Neuronal stem cell (in vitro differentiated cells): ENCODE data around the gene ITPRID1.

ENCODE experiments used
- DNase-seq: peaks from one replicate; pipeline ENCODE4 v3.0.0-alpha.2; 2013; ENCODE audit warnings: low spot score
- H2AFZ ChIP-seq: one replicate; pipeline ENCODE4 v1.6.1; 2013; ENCODE audit warnings: mild to moderate bottlenecking, low read length, inconsistent platforms
- H2AK5ac ChIP-seq: 2 replicates; pipeline ENCODE4 v1.6.1; 2013; ENCODE audit warnings: low read depth, mild to moderate bottlenecking, inconsistent platforms, low read length, moderate library complexity, mixed read lengths
- H2BK120ac ChIP-seq: 2 replicates; pipeline ENCODE4 v1.6.1; 2013; ENCODE audit warnings: low read depth, mild to moderate bottlenecking, inconsistent platforms, low read length, moderate library complexity, mixed read lengths
- H2BK12ac ChIP-seq: one replicate; pipeline ENCODE4 v1.6.1; 2013; ENCODE audit warnings: low read length, inconsistent platforms
- H2BK15ac ChIP-seq: 2 replicates; pipeline ENCODE4 v1.6.1; 2013; ENCODE audit warnings: mild to moderate bottlenecking, low read length, inconsistent platforms, mixed read lengths
- H2BK5ac ChIP-seq: one replicate; pipeline ENCODE4 v1.6.1; 2013; ENCODE audit warnings: inconsistent platforms, mild to moderate bottlenecking, low read length, moderate library complexity
- H3K14ac ChIP-seq: one replicate; pipeline ENCODE4 v1.6.1; 2013; ENCODE audit warnings: low read length, inconsistent platforms
- H3K18ac ChIP-seq: 2 replicates; pipeline ENCODE4 v1.6.1; 2013; ENCODE audit warnings: low read length, inconsistent platforms
- H3K23ac ChIP-seq: 2 replicates; pipeline ENCODE4 v1.6.1; 2013; ENCODE audit warnings: low read depth, mild to moderate bottlenecking, mixed read lengths, low read length, inconsistent platforms; ENCODE audit not compliant: poor library complexity
- H3K27ac ChIP-seq: replicated peaks from 3 replicates; pipeline ENCODE4 v1.5.1; 2013; ENCODE audit warnings: low read length, inconsistent platforms
- H3K27me3 ChIP-seq, 3 experiments: 2 replicates each; pipeline ENCODE4 v1.6.1; 2013; ENCODE audit warnings: low read length in 3 of 3, mild to moderate bottlenecking in 2 of 3, inconsistent platforms in 1 of 3, low read depth in 1 of 3, mixed read lengths in 1 of 3, moderate library complexity in 1 of 3; ENCODE audit not compliant: control insufficient read depth in 3 of 3, insufficient read depth in 3 of 3
- H3K36me3 ChIP-seq, 2 donors: replicated peaks in 1 of 2; 2 replicates each; pipeline ENCODE4 v1.6.1; 2013; ENCODE audit warnings: low read length in 2 of 2; ENCODE audit not compliant: control insufficient read depth in 2 of 2, insufficient read depth in 2 of 2
- H3K4ac ChIP-seq: 2 replicates; pipeline ENCODE4 v1.6.1; 2013; ENCODE audit warnings: inconsistent platforms, mild to moderate bottlenecking, low read length, moderate library complexity
- H3K4me1 ChIP-seq, 2 donors: 1 replicate in 1 of 2; 2 replicates in 1 of 2; pipeline ENCODE4 v1.6.1; 2013; ENCODE audit warnings: low read length in 2 of 2, low read depth in 1 of 2; ENCODE audit not compliant: control insufficient read depth in 2 of 2, insufficient read depth in 1 of 2
- H3K4me2 ChIP-seq: one replicate; pipeline ENCODE4 v1.6.1; 2013; ENCODE audit warnings: mild to moderate bottlenecking, low read length, inconsistent platforms; ENCODE audit not compliant: insufficient read depth, poor library complexity, severe bottlenecking
- H3K4me3 ChIP-seq, 2 donors: 2 replicates each; pipeline ENCODE4 v1.5.1; 2013; ENCODE audit warnings: low read length in 2 of 2, mild to moderate bottlenecking in 2 of 2, inconsistent platforms in 1 of 2, moderate library complexity in 1 of 2
- H3K79me1 ChIP-seq: one replicate; pipeline ENCODE4 v1.6.1; 2013; ENCODE audit warnings: low read depth, mild to moderate bottlenecking, inconsistent platforms, low read length, moderate library complexity
- H3K9ac ChIP-seq: one replicate; pipeline ENCODE4 v1.6.1; 2013; ENCODE audit warnings: mild to moderate bottlenecking, low read depth, low read length, inconsistent platforms; ENCODE audit not compliant: poor library complexity
- H3K9me3 ChIP-seq, 2 donors: replicated peaks in 1 of 2; 2 replicates each; pipeline versions ENCODE3 to v1.6.1; 2013; ENCODE audit warnings: low read length in 2 of 2, mild to moderate bottlenecking in 2 of 2, inconsistent platforms in 1 of 2, low read depth in 1 of 2, mixed read lengths in 1 of 2, moderate library complexity in 1 of 2; ENCODE audit not compliant: control insufficient read depth in 2 of 2, insufficient read depth in 1 of 2
- H4K8ac ChIP-seq: one replicate; pipeline ENCODE4 v1.6.1; 2013; ENCODE audit warnings: low read depth, mild to moderate bottlenecking, inconsistent platforms, low read length, moderate library complexity
- H4K91ac ChIP-seq: one replicate; pipeline ENCODE4 v1.6.1; 2013; ENCODE audit warnings: low read length, low read depth, mild to moderate bottlenecking, inconsistent platforms; ENCODE audit not compliant: poor library complexity
- WGBS, 2 donors: extraction: QIAGEN DNeasy Blood & Tissue Kit; methylation state at CpG; one replicate each; pipeline ENCODE4 v1.1.7; 2013; ENCODE audit warnings: missing lambda C conversion rate in 2 of 2, mixed read lengths in 1 of 2; ENCODE audit not compliant: insufficient read length in 2 of 2, insufficient replicate concordance in 1 of 2; ENCODE audit errors: extremely low coverage in 2 of 2; 5-methylcytosine and 5-hydroxymethylcytosine counted together

The ITPRID1 gene

DNA sequence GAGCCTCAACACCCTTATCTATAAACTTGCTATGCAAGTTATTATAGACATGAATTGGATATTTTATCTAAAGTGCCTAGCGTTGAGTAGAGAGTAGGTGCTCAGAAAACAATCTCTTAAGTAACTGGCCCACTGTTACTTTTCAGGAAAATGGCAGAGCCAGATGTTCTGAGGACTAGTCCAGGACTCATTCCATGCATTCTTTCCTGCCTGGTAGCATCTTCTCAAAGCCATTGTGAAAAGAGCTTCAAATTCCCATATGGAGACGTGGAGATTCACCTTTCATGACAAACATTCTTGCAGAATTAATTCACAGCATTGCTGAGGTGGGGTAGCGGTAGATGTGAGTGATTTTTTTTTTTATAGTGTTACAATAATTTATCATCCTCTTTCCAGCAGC, 35.9 kb upstream of the ITPRID1 start:
- Histone ChIP-seq H2AFZ (no peak overlapping the region), H4K91ac (no peak overlapping the region), H3K4me3 (no peak overlapping the region), H3K79me1 (no peaks in the 10 kb centered on the region), H2BK120ac (no peak overlapping the region), H3K27me3 (no peaks in the 10 kb centered on the region), H3K4me1 (peaks cover 0 to 2% of the 10 kb centered on the region in 2 donors), H3K4me2 (no peak overlapping the region), H3K18ac (no peak overlapping the region), H3K4ac (no peak overlapping the region), H3K23ac (no peak overlapping the region), H3K9me3 (no peaks in the 10 kb centered on the region), H2BK15ac (no peak overlapping the region), H2BK12ac (no peak overlapping the region), H4K8ac (no peak overlapping the region), H3K27ac (no peak overlapping the region), H3K36me3 (no peaks in the 10 kb centered on the region), H3K14ac (no peak overlapping the region), H2BK5ac (no peak overlapping the region), H3K9ac (no peak overlapping the region), H2AK5ac (no peak overlapping the region)
- DNase-seq = no peak
- no CpG with 5 or more reads among the region's 3 CpGs for WGBS, 2 donors

DNA sequence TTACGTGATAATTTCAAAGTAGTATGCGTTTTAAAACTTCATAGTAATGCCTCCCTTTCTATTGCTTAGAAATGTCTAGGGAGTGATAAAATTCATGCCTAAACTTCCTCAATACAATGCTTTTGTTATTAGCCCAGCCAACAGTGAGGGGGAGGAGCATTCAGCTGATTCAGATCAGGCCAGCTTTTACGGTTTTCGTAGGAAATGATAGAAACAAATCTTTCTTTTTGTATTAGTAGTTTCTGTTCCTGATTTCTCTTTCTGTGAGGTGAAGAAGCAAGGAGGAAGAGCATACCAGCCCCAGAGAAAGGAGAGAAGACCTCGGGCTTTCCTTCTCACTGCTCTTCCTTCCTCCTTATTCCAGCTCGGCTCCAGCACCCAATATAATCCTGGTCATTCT, 35.2 kb upstream of the ITPRID1 start:
- Histone ChIP-seq H3K23ac (no peak overlapping the region), H3K4me1 (peaks cover 0 to 2% of the 10 kb centered on the region in 2 donors), H2AFZ (no peak overlapping the region), H2BK120ac (no peak overlapping the region), H3K18ac (no peak overlapping the region), H3K4ac (no peak overlapping the region), H3K79me1 (no peaks in the 10 kb centered on the region), H3K27me3 (no peaks in the 10 kb centered on the region), H3K14ac (no peak overlapping the region), H3K27ac (no peak overlapping the region), H3K36me3 (no peaks in the 10 kb centered on the region), H2BK5ac (no peak overlapping the region), H2BK15ac (no peak overlapping the region), H4K91ac (no peak overlapping the region), H3K9me3 (no peaks in the 10 kb centered on the region), H2BK12ac (no peak overlapping the region), H2AK5ac (no peak overlapping the region), H3K4me2 (no peak overlapping the region), H4K8ac (no peak overlapping the region), H3K9ac (no peak overlapping the region), H3K4me3 (no peak overlapping the region)
- WGBS, 2 donors = no CpG with 5 or more reads among the region's 6 CpGs
- no peak for DNase-seq

GRCh38 chr7:31487071-31487470, 26.8 kb upstream of the ITPRID1 start:
- Histone ChIP-seq H3K27me3 (no peaks in the 10 kb centered on the region), H3K4me3 (no peak overlapping the region), H3K4ac (no peak overlapping the region), H3K23ac (no peak overlapping the region), H3K4me1 (no peaks in the 10 kb centered on the region), H3K79me1 (no peaks in the 10 kb centered on the region), H3K9me3 (no peaks in the 10 kb centered on the region), H2BK5ac (no peak overlapping the region), H3K18ac (no peak overlapping the region), H2AFZ (no peak overlapping the region), H2BK12ac (no peak overlapping the region), H4K91ac (no peak overlapping the region), H3K14ac (no peak overlapping the region), H2BK15ac (no peak overlapping the region), H3K36me3 (no peaks in the 10 kb centered on the region), H3K27ac (no peak overlapping the region), H4K8ac (no peak overlapping the region), H2BK120ac (no peak overlapping the region), H3K9ac (no peak overlapping the region), H3K4me2 (no peak overlapping the region), H2AK5ac (no peak overlapping the region)
- no CpG with 5 or more reads among the region's 6 CpGs for WGBS, 2 donors
- DNase-seq = no peak

DNA sequence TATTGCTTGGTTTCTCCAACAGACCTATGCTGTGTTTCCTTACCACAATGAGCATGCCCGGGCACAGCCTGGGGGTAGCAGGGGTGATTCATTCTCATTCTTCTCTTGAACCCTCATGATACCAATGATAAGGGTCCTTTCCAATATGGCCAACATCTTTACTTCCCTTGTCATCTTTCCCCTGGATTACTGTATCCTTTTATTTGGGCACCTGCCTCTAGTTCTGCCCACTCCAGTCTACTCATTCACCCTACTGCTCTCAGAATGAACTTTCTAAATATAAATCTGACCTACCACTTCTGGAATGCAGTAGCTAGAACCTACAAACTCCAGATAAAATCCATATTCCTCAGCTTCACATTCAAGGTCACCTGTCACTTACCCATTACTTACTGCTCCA, 26.4 kb upstream of the ITPRID1 start:
- H3K27ac ChIP-seq = no peak overlapping the region
- WGBS, 2 donors = no CpG with 5 or more reads among the region's 1 CpG

More for the DNA sequence above, 26.4 kb upstream of the ITPRID1 start:
- Histone ChIP-seq H3K4me1 (no peaks in the 10 kb centered on the region), H2BK5ac (no peak overlapping the region), H3K4ac (no peak overlapping the region), H3K18ac (no peak overlapping the region), H2AK5ac (no peak overlapping the region), H3K36me3 (no peaks in the 10 kb centered on the region), H3K79me1 (no peaks in the 10 kb centered on the region), H2BK12ac (no peak overlapping the region), H3K14ac (no peak overlapping the region), H4K8ac (no peak overlapping the region), H3K4me2 (no peak overlapping the region), H3K4me3 (no peak overlapping the region), H2BK120ac (no peak overlapping the region), H2AFZ (no peak overlapping the region), H3K9me3 (no peaks in the 10 kb centered on the region), H3K9ac (no peak overlapping the region), H3K27me3 (no peaks in the 10 kb centered on the region), H2BK15ac (no peak overlapping the region), H3K23ac (no peak overlapping the region), H4K91ac (no peak overlapping the region)
- DNase-seq = no peak
